ENCODE data around the gene ALG11. TPM values are rescaled to one million over a fixed set of nuclear protein-coding genes. Genes with fewer than 3 reads are reported as not detected.
A peak's percentile ranks its signal among the peaks of the same experiment; 100 is the strongest.

ALG11 gene
- total RNA-seq, 1 experiment from 2014 or later, result 22.6 TPM

DNA sequence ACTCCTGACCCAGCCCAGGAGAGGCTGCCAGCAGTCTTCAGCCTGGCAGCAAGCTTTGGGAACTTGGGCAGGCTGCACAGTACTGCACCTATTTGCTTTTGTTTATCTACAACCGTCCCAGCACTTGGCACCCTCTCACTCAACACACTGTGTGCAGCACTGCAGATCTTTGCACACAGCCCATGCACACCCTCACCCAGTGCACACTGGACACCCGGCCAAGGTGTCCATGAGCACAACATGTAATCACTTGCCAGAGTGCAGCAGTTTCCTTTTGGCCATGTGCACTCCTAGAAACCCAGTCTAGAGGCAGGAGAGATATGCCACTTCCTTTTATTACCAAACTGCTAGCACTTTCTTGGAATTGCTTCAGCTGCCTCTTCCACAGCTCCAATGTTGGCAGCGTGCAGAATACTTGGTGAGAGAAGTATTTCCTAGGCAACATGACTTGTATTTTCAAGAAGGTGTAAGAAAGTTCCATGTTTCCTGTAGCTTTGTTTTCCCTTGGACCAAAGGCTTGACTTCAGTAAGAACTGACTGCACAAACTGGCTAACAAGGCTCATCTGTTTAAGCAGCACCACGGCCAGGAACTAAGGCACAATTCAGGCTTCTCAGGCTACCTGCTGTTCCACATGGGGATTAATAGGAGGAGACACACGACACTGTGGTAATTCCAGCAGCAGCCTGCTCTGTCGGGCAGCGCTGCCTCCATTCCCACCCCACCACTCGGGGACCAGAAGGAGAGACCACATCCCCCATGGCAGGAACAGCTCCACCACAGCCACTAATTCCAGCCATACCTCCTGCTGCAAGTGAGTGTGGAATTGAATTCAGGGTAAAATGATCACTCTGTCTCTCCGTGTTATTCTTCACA lies 16.3 kb upstream of the ALG11 start:
- Histone ChIP-seq H3K36me3 (ENCODE audit: control insufficient read depth in 1 of 2, insufficient read depth in 2 of 2, low read length in 2 of 2) (no peaks in the 10 kb centered on the region), H3K79me2 (ENCODE audit: insufficient read depth, low read length) (no peaks in the 10 kb centered on the region), H3K4me2 (ENCODE audit: low read length) (no peak overlapping the region), H3K9me2 (ENCODE audit: insufficient read depth) (no peaks in the 10 kb centered on the region), H3K9ac (ENCODE audit: low read length) (no peak overlapping the region), H3K4me1 (ENCODE audit: control insufficient read depth in 1 of 2, insufficient read depth in 2 of 2, low read length in 2 of 2) (peaks cover 0 to 5% of the 10 kb centered on the region in 2 experiments; a peak in 1 of 4 replicates), H3K27ac (ENCODE audit: low read depth, low read length) (no peak overlapping the region), H3K4me3 (replicated peaks in 1 of 2; ENCODE audit: low read depth in 1 of 2, low read length in 2 of 2) (no peak overlapping the region), H4K20me1 (ENCODE audit: insufficient read depth) (no peaks in the 10 kb centered on the region), H3K27me3 (ENCODE audit: insufficient read depth, low read length) (no peaks in the 10 kb centered on the region), H3K9me3 (ENCODE audit: control insufficient read depth in 1 of 2, insufficient read depth in 1 of 2, low read depth in 1 of 2, low read length in 2 of 2) (no peaks in the 10 kb centered on the region), H2AFZ (ENCODE audit: low read depth, low read length, poor library complexity, severe bottlenecking) (no peak overlapping the region)
- no TSS peak for BruUV-seq (replicated peaks)
- intact Hi-C loops (cut with micrococcal nuclease), result no loop called here
- TF ChIP-seq CBX3 (IDR thresholded peaks at IDR 0.05; ENCODE audit: low read depth) (no peak), FOSL1 (IDR thresholded peaks at IDR 0.05; ENCODE audit: low read depth) (no peak), SRF (IDR thresholded peaks at IDR 0.05; ENCODE audit: low read depth) (no peak), EZH2phosphoT487 (IDR thresholded peaks at IDR 0.05; ENCODE audit: borderline replicate concordance) (no peak), CEBPB (IDR thresholded peaks at IDR 0.05; ENCODE audit: low read depth) (no peak), YY1 (IDR thresholded peaks at IDR 0.05; ENCODE audit: extremely low read depth, insufficient replicate concordance, low read depth, low read length) (no peak), EZH2 (IDR thresholded peaks at IDR 0.05) (no peak), EGR1 (IDR thresholded peaks at IDR 0.05; ENCODE audit: low read depth) (no peak), TCF7L2 (IDR thresholded peaks at IDR 0.05; ENCODE audit: borderline replicate concordance, extremely low read depth, insufficient read depth, insufficient read length) (no peak), POLR2AphosphoS5 (IDR thresholded peaks at IDR 0.05; ENCODE audit: low read depth, low read length) (no peak), RAD21 (IDR thresholded peaks at IDR 0.05; ENCODE audit: low read depth) (no peak), POLR2A (IDR thresholded peaks at IDR 0.05; ENCODE audit: borderline replicate concordance, extremely low read depth, insufficient read depth, insufficient read length) (no peak), JUND (IDR thresholded peaks at IDR 0.05) (no peak), ZFX (IDR thresholded peaks at IDR 0.05) (no peak), SIN3A (IDR thresholded peaks at IDR 0.05; ENCODE audit: low read depth) (no peak), SP1 (IDR thresholded peaks at IDR 0.05; ENCODE audit: low read depth) (no peak), ELF1 (IDR thresholded peaks at IDR 0.05; ENCODE audit: borderline replicate concordance, low read depth) (no peak)
- TF ChIP-seq, protein P1, sequence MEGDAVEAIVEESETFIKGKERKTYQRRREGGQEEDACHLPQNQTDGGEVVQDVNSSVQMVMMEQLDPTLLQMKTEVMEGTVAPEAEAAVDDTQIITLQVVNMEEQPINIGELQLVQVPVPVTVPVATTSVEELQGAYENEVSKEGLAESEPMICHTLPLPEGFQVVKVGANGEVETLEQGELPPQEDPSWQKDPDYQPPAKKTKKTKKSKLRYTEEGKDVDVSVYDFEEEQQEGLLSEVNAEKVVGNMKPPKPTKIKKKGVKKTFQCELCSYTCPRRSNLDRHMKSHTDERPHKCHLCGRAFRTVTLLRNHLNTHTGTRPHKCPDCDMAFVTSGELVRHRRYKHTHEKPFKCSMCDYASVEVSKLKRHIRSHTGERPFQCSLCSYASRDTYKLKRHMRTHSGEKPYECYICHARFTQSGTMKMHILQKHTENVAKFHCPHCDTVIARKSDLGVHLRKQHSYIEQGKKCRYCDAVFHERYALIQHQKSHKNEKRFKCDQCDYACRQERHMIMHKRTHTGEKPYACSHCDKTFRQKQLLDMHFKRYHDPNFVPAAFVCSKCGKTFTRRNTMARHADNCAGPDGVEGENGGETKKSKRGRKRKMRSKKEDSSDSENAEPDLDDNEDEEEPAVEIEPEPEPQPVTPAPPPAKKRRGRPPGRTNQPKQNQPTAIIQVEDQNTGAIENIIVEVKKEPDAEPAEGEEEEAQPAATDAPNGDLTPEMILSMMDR (IDR thresholded peaks at IDR 0.05 in 2 of 3, conservative IDR thresholded peaks at IDR 0.05 in 1 of 3; ENCODE audit: borderline replicate concordance in 1 of 3, insufficient read depth in 1 of 3, low read depth in 2 of 3, low read length in 2 of 3), result no peak
- TF ChIP-seq, protein P2, sequence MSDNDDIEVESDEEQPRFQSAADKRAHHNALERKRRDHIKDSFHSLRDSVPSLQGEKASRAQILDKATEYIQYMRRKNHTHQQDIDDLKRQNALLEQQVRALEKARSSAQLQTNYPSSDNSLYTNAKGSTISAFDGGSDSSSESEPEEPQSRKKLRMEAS (IDR thresholded peaks at IDR 0.05), result no peak
- TF ChIP-seq, protein P3, sequence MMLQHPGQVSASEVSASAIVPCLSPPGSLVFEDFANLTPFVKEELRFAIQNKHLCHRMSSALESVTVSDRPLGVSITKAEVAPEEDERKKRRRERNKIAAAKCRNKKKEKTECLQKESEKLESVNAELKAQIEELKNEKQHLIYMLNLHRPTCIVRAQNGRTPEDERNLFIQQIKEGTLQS (IDR thresholded peaks at IDR 0.05), result no peak
- DNase-seq (ENCODE audit: low read depth, low spot score) (no peak), ATAC-seq (0 out of 2 replicates have a peak, but pooled peaks have one; percentile 36)
- RAD21 ChIA-PET (ENCODE audit: low non-redundant PET in 1 of 2, low total read pairs in 2 of 2, uncharacterized antibody in 2 of 2, unreplicated experiment in 2 of 2), result no interaction called here
- CTCF ChIA-PET, result no interaction called here
- POLR2A ChIA-PET, result no interaction called here

All from HCT116 (cell line).